HG03571 (cell line): ENCODE results near the gene SPC24.
"Not testable (repeated sequence)": the region's sequence is repeated elsewhere in the genome, so short reads cannot be mapped to it uniquely, and the experiment has no call there.

Experiments
- ATAC-seq: cut with Tn5 transposase; IDR thresholded peaks from one replicate; pipeline ENCODE4 v1.9.1; 2021; ENCODE audit not compliant: unreplicated experiment

The SPC24 gene

GRCh38 chr19:11192957-11193939, 37.7 kb upstream of the SPC24 start:
- ATAC-seq: no peak

- ATAC-seq: no peak
Measured at GRCh38 chr19:11191934-11192333, 36.4 kb upstream of the SPC24 start.

- no peak for ATAC-seq
Measured at GRCh38 chr19:11191273-11191755, 35.7 kb upstream of the SPC24 start.

GRCh38 chr19:11190501-11190900, 34.9 kb upstream of the SPC24 start:
- no peak for ATAC-seq

- no peak for ATAC-seq
Measured at GRCh38 chr19:11187441-11187840, 31.9 kb upstream of the SPC24 start.

GRCh38 chr19:11182994-11183393, 27.4 kb upstream of the SPC24 start:
- no peak for ATAC-seq

GRCh38 chr19:11181488-11181887, 25.9 kb upstream of the SPC24 start:
- ATAC-seq: no peak

GRCh38 chr19:11180975-11181374, 25.4 kb upstream of the SPC24 start:
- ATAC-seq: not testable (repeated sequence)

- no peak for ATAC-seq
Measured at GRCh38 chr19:11180346-11180745, 24.8 kb upstream of the SPC24 start.

- no peak for ATAC-seq
Measured at GRCh38 chr19:11179716-11180297, 24.2 kb upstream of the SPC24 start.

- not testable (repeated sequence) for ATAC-seq
Measured at GRCh38 chr19:11179145-11179465, 23.5 kb upstream of the SPC24 start.

- no peak for ATAC-seq
Measured at GRCh38 chr19:11177592-11177991, 22.0 kb upstream of the SPC24 start.

GRCh38 chr19:11176466-11177193, 21.0 kb upstream of the SPC24 start:
- ATAC-seq: no peak

GRCh38 chr19:11175920-11176319, 20.3 kb upstream of the SPC24 start:
- ATAC-seq: no peak

GRCh38 chr19:11174336-11174735, 18.8 kb upstream of the SPC24 start:
- ATAC-seq: no peak

GRCh38 chr19:11173516-11174155, 18.1 kb upstream of the SPC24 start:
- no peak for ATAC-seq

- ATAC-seq: no peak
Measured at GRCh38 chr19:11172576-11172975, 17.0 kb upstream of the SPC24 start.

GRCh38 chr19:11171144-11171543, 15.6 kb upstream of the SPC24 start:
- no peak for ATAC-seq

- ATAC-seq: no peak
Measured at GRCh38 chr19:11169896-11170678, 14.5 kb upstream of the SPC24 start.

GRCh38 chr19:11168568-11168967, 13.0 kb upstream of the SPC24 start:
- ATAC-seq: no peak
